CD4-positive, alpha-beta T cell (primary cell): ENCODE data around the gene PRDX4. TPM values are rescaled to one million over a fixed set of nuclear protein-coding genes. Genes with fewer than 3 reads are reported as not detected.

Source experiments
- ATAC-seq: fragments of 200-7000 bp; cut with Tn5 transposase; one replicate; pipeline ENCODE4 v1.10.0; 2022; ENCODE audit warnings: mild to moderate bottlenecking; ENCODE audit not compliant: poor library complexity
- CTCF ChIA-PET: fragments of 350-600 bp; sonication (Branson Sonifier 250); formaldehyde crosslinking; loops from one replicate; lab custom pipeline; 2021; ENCODE audit warnings: antibody characterized with exemption, inconsistent platforms; lab: Charles Lee
- POLR2A ChIA-PET: fragments of 350-600 bp; sonication (Branson Sonifier 250); formaldehyde crosslinking; loops from one replicate; lab custom pipeline; 2021; ENCODE audit warnings: antibody characterized with exemption, inconsistent platforms; lab: Charles Lee
- DNase-seq, 14 experiments: peaks; one replicate each; pipeline ENCODE4 v3.0.0-alpha.2; 2013 to 2020; ENCODE audit warnings: mixed read lengths in 2 of 14
- H3K27ac ChIP-seq, 2 donors: one replicate each; pipeline versions ENCODE4 v1.5.1 to v1.7.0; 2013; ENCODE audit warnings: low read length in 2 of 2, low read depth in 1 of 2, mild to moderate bottlenecking in 1 of 2
- H3K27me3 ChIP-seq, 2 experiments: 1 replicate in 1 of 2; 2 replicates in 1 of 2; pipeline versions ENCODE4 v1.6.1 to v1.7.0; 2013; ENCODE audit warnings: low read length in 2 of 2, control low read depth in 1 of 2, mild to moderate bottlenecking in 1 of 2, moderate library complexity in 1 of 2; ENCODE audit not compliant: insufficient read depth in 2 of 2, control insufficient read depth in 1 of 2
- H3K36me3 ChIP-seq: one replicate; pipeline ENCODE4 v1.6.1; 2013; ENCODE audit warnings: low read length, control low read depth; ENCODE audit not compliant: insufficient read depth
- H3K4me1 ChIP-seq: one replicate; pipeline ENCODE4 v1.6.1; 2013; ENCODE audit warnings: low read length, control low read depth; ENCODE audit not compliant: insufficient read depth
- H3K4me3 ChIP-seq: one replicate; pipeline ENCODE4 v1.5.1; 2013; ENCODE audit warnings: mild to moderate bottlenecking, low read length, moderate library complexity
- H3K9me3 ChIP-seq, 2 experiments: 1 replicate in 1 of 2; 2 replicates in 1 of 2; pipeline versions ENCODE4 v1.6.1 to v1.7.0; 2013; ENCODE audit warnings: low read length in 2 of 2, mild to moderate bottlenecking in 2 of 2, control low read depth in 1 of 2, moderate library complexity in 1 of 2; ENCODE audit not compliant: control insufficient read depth in 1 of 2, insufficient read depth in 1 of 2
- H3K27ac Mint-ChIP-seq: one replicate; pipeline ENCODE4 v1.8.0; 2020; ENCODE audit warnings: mixed read lengths
- H3K27me3 Mint-ChIP-seq: one replicate; pipeline ENCODE4 v1.8.0; 2021; ENCODE audit warnings: mixed read lengths
- H3K36me3 Mint-ChIP-seq: one replicate; pipeline ENCODE4 v1.8.0; 2021; ENCODE audit warnings: low read depth, mixed read lengths
- H3K4me1 Mint-ChIP-seq: one replicate; pipeline ENCODE4 v1.8.0; 2021; ENCODE audit warnings: low read depth, mixed read lengths
- H3K4me3 Mint-ChIP-seq: one replicate; pipeline ENCODE4 v1.8.0; 2020; ENCODE audit warnings: mild to moderate bottlenecking, mixed read lengths
- H3K9me3 Mint-ChIP-seq: one replicate; pipeline ENCODE4 v1.8.0; 2020; ENCODE audit warnings: mixed read lengths
- intact Hi-C, 2 experiments: fragments of 100-400 bp; cut with DNase I in 1 of 2; cut with micrococcal nuclease in 1 of 2; formaldehyde crosslinking; loops; one replicate each; pipeline versions ENCODE4 v1.15.1 to v1.9.0; 2023 to 2025; cut with DNase I, micrococcal nuclease
- total RNA-seq, 174 experiments: library from RNA in 2 of 174; stranded (reverse) in 2 of 174; gene quantifications; one replicate each; pipeline ENCODE4 v1.2.3 and lab custom pipeline; 2021 to 2026
- TF ChIP-seq, protein P1 (sequence below): fragments of 200-600 bp; IDR thresholded peaks from one replicate; pipeline ENCODE4 v1.8.0; 2022; ENCODE audit warnings: antibody characterized with exemption, mild to moderate bottlenecking

PRDX4 gene
- total RNA-seq, 2 experiments from 2014 or later = 4.4 TPM

DNA sequence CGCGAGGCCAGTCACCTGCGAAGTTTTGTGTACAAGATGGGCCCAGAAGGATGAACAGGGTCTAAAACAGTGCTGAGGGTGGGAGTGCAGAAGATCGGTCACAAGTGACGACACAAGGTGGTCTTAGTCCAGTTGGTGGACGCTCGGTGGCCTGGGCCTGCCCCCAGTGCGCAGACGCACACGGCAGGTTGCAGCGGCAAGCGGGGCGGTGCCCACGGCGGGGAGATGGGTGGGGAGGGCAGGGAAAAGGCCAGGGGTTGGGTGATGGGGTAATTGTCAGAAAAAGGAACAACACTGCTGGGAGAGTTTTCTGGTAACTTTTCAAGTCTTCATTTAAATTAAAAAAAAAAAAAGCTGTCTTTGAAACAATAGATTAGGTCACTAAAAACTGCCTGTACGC lies 1.0 kb upstream of the PRDX4 start:
- Mint-ChIP-seq H3K36me3 (peaks cover 5% of the 10 kb centered on the region), H3K27ac (peak overlapping the region; percentile 36), H3K4me1 (peaks cover 32% of the 10 kb centered on the region), H3K4me3 (peak overlapping the region; percentile 73), H3K27me3 (no peaks in the 10 kb centered on the region), H3K9me3 (no peaks in the 10 kb centered on the region)
- TF ChIP-seq, protein P1, sequence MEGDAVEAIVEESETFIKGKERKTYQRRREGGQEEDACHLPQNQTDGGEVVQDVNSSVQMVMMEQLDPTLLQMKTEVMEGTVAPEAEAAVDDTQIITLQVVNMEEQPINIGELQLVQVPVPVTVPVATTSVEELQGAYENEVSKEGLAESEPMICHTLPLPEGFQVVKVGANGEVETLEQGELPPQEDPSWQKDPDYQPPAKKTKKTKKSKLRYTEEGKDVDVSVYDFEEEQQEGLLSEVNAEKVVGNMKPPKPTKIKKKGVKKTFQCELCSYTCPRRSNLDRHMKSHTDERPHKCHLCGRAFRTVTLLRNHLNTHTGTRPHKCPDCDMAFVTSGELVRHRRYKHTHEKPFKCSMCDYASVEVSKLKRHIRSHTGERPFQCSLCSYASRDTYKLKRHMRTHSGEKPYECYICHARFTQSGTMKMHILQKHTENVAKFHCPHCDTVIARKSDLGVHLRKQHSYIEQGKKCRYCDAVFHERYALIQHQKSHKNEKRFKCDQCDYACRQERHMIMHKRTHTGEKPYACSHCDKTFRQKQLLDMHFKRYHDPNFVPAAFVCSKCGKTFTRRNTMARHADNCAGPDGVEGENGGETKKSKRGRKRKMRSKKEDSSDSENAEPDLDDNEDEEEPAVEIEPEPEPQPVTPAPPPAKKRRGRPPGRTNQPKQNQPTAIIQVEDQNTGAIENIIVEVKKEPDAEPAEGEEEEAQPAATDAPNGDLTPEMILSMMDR = no peak
- H3K36me3 ChIP-seq = peaks cover 3% of the 10 kb centered on the region
- intact Hi-C loops = loop anchor here in 1 of 2 experiments (10.0 kb wide), 1 partner anchor 489 kb away; no protein-coding TSS in a partner anchor
- no peaks in the 10 kb centered on the region for H3K4me1 ChIP-seq
- DNase-seq = peak in 1 of 14 experiments; percentile 9
- CTCF ChIA-PET = interaction anchor here (1.0 kb wide), 1 partner anchor 242 kb away, joined by 3 read pairs; no protein-coding TSS in a partner anchor
- H3K27me3 ChIP-seq = no peaks in the 10 kb centered on the region
- H3K9me3 ChIP-seq = no peaks in the 10 kb centered on the region
- H3K4me3 ChIP-seq = no peak overlapping the region
- ATAC-seq = no peak
- POLR2A ChIA-PET = interaction anchor here (1.3 kb wide), 1 partner anchor 388 kb away, joined by 6 read pairs; no protein-coding TSS in a partner anchor
- no peak overlapping the region for H3K27ac ChIP-seq

DNA sequence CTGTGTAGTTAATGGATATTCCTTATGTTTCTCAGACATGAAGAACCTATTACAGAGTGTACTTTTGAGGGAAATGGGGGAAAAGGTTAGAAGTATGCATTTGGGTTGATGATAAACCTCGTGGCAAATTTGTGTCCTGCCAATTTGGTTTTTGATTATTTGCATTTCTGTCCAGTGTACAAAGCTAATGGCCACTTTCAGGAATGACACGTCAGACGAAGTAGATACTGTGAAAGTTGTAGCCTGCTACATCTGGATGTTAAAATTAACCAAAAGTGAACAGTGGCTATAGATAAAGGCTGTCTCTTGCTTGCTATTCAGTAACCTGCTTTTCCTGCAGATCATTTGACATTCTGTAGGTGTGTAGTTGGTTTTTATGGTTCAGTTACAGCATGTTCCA lies 1.0 kb downstream of the PRDX4 start:
- intact Hi-C loops = loop anchor here in 1 of 2 experiments (10.0 kb wide), 1 partner anchor 486 kb away; no protein-coding TSS in a partner anchor
- Mint-ChIP-seq H3K27me3 (no peaks in the 10 kb centered on the region), H3K4me1 (peaks cover 14% of the 10 kb centered on the region), H3K36me3 (peaks cover 16% of the 10 kb centered on the region), H3K9me3 (no peaks in the 10 kb centered on the region), H3K4me3 (peak overlapping the region; percentile 96), H3K27ac (peak overlapping the region; percentile 85)
- ATAC-seq (no peak), DNase-seq (no peak)
- no peaks in the 10 kb centered on the region for H3K4me1 ChIP-seq
- H3K36me3 ChIP-seq = peaks cover 5% of the 10 kb centered on the region
- H3K4me3 ChIP-seq = peak overlapping the region; percentile 68
- no peaks in the 10 kb centered on the region for H3K9me3 ChIP-seq
- TF ChIP-seq, protein P1 = no peak
- ChIA-PET POLR2A (no interaction called here), CTCF (no interaction called here)
- peak overlapping the region in 1 of 2 donors; percentile 56 for H3K27ac ChIP-seq
- H3K27me3 ChIP-seq = no peaks in the 10 kb centered on the region

DNA sequence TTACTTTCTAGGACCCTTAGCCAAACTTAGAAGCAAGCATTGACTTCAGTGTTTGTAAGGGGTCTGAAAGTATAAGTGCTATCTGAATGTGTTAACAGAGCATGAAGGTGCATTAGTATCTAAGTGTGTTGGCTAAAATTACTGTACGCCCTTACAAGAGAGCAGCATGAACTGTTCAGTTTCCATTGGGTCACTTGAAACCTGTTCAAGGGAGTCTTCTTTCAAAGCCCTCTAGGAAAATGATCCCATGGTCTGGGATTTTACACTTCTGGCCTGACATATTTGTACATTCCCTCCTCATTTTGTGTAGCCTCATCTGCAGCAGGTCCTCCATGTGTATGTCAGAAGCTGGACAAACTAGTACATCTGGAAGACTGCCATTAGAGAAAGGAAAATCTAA lies 3.2 kb downstream of the PRDX4 start:
- H3K27ac Mint-ChIP-seq = no peak overlapping the region
- intact Hi-C loops = loop anchor here in 1 of 2 experiments (5.0 kb wide), 1 partner anchor 387 kb away; no protein-coding TSS in a partner anchor
- Histone ChIP-seq H3K4me3 (no peak overlapping the region), H3K9me3 (no peaks in the 10 kb centered on the region), H3K27ac (no peak overlapping the region), H3K36me3 (peaks cover 17% of the 10 kb centered on the region), H3K4me1 (no peaks in the 10 kb centered on the region), H3K27me3 (no peaks in the 10 kb centered on the region)
- POLR2A ChIA-PET = no interaction called here
- H3K27me3 Mint-ChIP-seq = no peaks in the 10 kb centered on the region
- ATAC-seq = no peak
- no peaks in the 10 kb centered on the region for H3K9me3 Mint-ChIP-seq
- no peak overlapping the region for H3K4me3 Mint-ChIP-seq
- CTCF ChIA-PET = no interaction called here
- no peak for DNase-seq
- H3K36me3 Mint-ChIP-seq = peaks cover 31% of the 10 kb centered on the region
- TF ChIP-seq, protein P1 = no peak
- peaks cover 14% of the 10 kb centered on the region for H3K4me1 Mint-ChIP-seq
